GM12878 (cell line): ENCODE results near the gene FAM222A.

Experiments used
- CHD2 ChIP-seq: IDR thresholded peaks from 2 replicates; pipeline ENCODE4 v1.6.1; 2011; ENCODE audit warnings: low read depth, low read length, improper control_type of control experiment, borderline replicate concordance
- EZH2 ChIP-seq: IDR thresholded peaks from 2 replicates; pipeline ENCODE4 v1.6.1; 2012; ENCODE audit warnings: low read depth, mild to moderate bottlenecking, control low read depth, inconsistent platforms, low read length, borderline replicate concordance; ENCODE audit not compliant: control insufficient read depth
- NR2C1 ChIP-seq: fragments of 450-650 bp; IDR thresholded peaks from 2 replicates; pipeline ENCODE4 v1.6.1; 2017; ENCODE audit warnings: antibody characterized with exemption, mild to moderate bottlenecking, moderate library complexity
- ZNF24 ChIP-seq: fragments of 450-650 bp; IDR thresholded peaks from 2 replicates; pipeline ENCODE4 v1.6.1; 2017; ENCODE audit warnings: antibody characterized with exemption, mild to moderate bottlenecking
- TF ChIP-seq, protein P1 (sequence below), 3 experiments: IDR thresholded peaks in 2 of 3; conservative IDR thresholded peaks in 1 of 3; 2 replicates each; pipeline ENCODE4 v1.5.1; 2011; ENCODE audit warnings: low read depth in 3 of 3, low read length in 3 of 3, mild to moderate bottlenecking in 3 of 3, control low read depth in 2 of 3, moderate library complexity in 2 of 3, inconsistent platforms in 1 of 3, mixed read lengths in 1 of 3; ENCODE audit not compliant: control insufficient read depth in 2 of 3, insufficient read depth in 1 of 3; ENCODE audit errors: extremely low read depth in 1 of 3

DNA sequence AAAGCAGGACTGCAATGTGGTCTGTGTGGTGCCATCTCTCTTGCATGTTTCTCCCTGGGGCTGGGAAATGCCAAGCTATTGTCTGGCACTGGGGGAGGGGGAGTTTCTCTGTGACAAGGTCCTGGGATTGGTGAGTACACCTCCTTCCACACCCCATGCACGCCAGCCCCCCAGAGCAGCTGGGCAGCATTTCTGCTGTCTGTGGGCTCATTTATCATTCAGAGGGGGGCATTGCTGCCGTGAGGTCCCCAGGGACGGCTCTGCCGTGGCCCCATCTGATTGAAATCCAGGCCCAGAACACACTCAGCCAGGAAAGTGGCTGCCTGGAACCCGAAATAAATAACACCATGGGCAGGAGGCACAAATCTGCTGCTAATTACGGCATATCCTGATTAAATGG lies 12.6 kb upstream of the FAM222A start:
- TF ChIP-seq EZH2 = no peak
- TF ChIP-seq, protein P1, sequence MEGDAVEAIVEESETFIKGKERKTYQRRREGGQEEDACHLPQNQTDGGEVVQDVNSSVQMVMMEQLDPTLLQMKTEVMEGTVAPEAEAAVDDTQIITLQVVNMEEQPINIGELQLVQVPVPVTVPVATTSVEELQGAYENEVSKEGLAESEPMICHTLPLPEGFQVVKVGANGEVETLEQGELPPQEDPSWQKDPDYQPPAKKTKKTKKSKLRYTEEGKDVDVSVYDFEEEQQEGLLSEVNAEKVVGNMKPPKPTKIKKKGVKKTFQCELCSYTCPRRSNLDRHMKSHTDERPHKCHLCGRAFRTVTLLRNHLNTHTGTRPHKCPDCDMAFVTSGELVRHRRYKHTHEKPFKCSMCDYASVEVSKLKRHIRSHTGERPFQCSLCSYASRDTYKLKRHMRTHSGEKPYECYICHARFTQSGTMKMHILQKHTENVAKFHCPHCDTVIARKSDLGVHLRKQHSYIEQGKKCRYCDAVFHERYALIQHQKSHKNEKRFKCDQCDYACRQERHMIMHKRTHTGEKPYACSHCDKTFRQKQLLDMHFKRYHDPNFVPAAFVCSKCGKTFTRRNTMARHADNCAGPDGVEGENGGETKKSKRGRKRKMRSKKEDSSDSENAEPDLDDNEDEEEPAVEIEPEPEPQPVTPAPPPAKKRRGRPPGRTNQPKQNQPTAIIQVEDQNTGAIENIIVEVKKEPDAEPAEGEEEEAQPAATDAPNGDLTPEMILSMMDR (IDR thresholded peaks at IDR 0.05 in 2 of 3, conservative IDR thresholded peaks at IDR 0.05 in 1 of 3; ENCODE audit: control insufficient read depth in 2 of 3, extremely low read depth in 1 of 3, insufficient read depth in 1 of 3, low read depth in 3 of 3, low read length in 3 of 3) = no peak
- TF ChIP-seq NR2C1 = no peak
- TF ChIP-seq ZNF24 = no peak
- no peak for TF ChIP-seq CHD2
